ENCODE measurements around the gene VIPR2. TPM values are rescaled to one million over a fixed set of nuclear protein-coding genes. Genes with fewer than 3 reads are reported as not detected.

VIPR2 gene
- total and polyA plus RNA-seq, 4 donors, result 0.02 to 0.91 (median 0.73) TPM

DNA sequence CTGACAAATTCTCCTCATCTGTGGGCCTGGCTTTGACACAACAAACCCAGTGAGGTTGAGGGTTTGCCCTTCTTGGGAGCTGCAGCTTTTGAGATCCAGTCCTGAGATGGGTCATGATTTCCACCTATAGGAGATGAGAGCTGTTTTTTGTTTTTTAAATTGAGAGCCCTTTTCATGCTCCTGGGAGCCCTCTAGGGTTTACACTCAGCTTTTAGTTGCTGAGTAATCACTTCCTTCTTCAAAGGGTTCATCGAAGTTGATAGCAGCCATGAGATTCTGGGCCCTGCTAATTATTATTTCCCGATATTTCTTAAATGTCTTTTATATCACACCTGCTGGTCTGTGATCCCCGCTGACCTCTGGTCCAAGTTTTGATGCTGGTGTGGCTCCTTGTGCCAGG, 47.3 kb upstream of the VIPR2 start:
- peaks cover 0 to 1% (median 0%) of the 10 kb centered on the region in 5 donors for H3K4me1 ChIP-seq (ENCODE audit: control insufficient read depth in 5 of 5, insufficient read depth in 5 of 5, low read length in 5 of 5)
- TF ChIP-seq, protein P1, sequence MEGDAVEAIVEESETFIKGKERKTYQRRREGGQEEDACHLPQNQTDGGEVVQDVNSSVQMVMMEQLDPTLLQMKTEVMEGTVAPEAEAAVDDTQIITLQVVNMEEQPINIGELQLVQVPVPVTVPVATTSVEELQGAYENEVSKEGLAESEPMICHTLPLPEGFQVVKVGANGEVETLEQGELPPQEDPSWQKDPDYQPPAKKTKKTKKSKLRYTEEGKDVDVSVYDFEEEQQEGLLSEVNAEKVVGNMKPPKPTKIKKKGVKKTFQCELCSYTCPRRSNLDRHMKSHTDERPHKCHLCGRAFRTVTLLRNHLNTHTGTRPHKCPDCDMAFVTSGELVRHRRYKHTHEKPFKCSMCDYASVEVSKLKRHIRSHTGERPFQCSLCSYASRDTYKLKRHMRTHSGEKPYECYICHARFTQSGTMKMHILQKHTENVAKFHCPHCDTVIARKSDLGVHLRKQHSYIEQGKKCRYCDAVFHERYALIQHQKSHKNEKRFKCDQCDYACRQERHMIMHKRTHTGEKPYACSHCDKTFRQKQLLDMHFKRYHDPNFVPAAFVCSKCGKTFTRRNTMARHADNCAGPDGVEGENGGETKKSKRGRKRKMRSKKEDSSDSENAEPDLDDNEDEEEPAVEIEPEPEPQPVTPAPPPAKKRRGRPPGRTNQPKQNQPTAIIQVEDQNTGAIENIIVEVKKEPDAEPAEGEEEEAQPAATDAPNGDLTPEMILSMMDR (IDR thresholded peaks at IDR 0.05; ENCODE audit: control extremely low read depth, extremely low read depth), result no peak
- 69 to 81% methylated on average over 3 of the region's 3 CpGs for WGBS, 2 donors
- H3K27me3 ChIP-seq (ENCODE audit: control insufficient read depth in 3 of 3, insufficient read depth in 3 of 3, low read length in 2 of 3), result no peaks in the 10 kb centered on the region
- ATAC-seq (ENCODE audit: insufficient read depth, low FRiP score) (no peak), DNase-seq (no peak)
- H3K27ac ChIP-seq (ENCODE audit: low read depth in 1 of 2, low read length in 1 of 2), result no peak overlapping the region
- no peaks in the 10 kb centered on the region for H3K36me3 ChIP-seq (ENCODE audit: control insufficient read depth in 4 of 4, insufficient read depth in 4 of 4, low read length in 4 of 4)
- no peak overlapping the region for H3K9ac ChIP-seq (ENCODE audit: insufficient read depth in 1 of 2, low read length in 2 of 2)
- peaks cover 0 to 5% (median 1%) of the 10 kb centered on the region in 4 donors for H3K9me3 ChIP-seq (ENCODE audit: control insufficient read depth in 4 of 4, insufficient read depth in 3 of 4, low read length in 3 of 4)
- no peak overlapping the region for H3K4me3 ChIP-seq

DNA sequence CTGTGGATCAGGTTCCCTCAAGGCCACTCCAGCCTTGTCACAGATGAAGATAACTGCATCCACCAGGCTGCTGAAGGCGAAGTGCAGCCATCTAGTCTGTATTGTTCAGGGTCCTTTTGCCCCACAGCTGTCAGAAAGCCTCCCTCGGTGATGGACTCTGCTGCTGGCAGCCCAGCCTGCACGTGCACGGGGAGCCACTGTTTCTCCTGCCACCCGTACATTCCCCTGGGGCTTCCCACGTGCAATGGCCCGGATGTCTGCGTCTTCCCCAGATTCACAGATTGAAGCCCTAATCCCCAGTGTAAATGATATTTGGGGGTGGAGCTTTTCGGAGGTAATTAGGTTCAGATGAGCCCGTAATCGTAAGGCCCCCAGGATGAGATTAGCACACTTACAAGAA, 46.6 kb upstream of the VIPR2 start:
- no peaks in the 10 kb centered on the region for H3K36me3 ChIP-seq (ENCODE audit: control insufficient read depth in 4 of 4, insufficient read depth in 4 of 4, low read length in 4 of 4)
- WGBS, 2 donors, result 69 to 86% methylated on average over 11 of the region's 11 CpGs
- H3K9ac ChIP-seq (ENCODE audit: insufficient read depth in 1 of 2, low read length in 2 of 2), result no peak overlapping the region
- no peak for ATAC-seq (ENCODE audit: insufficient read depth, low FRiP score)
- TF ChIP-seq, protein P1 (IDR thresholded peaks at IDR 0.05; ENCODE audit: control extremely low read depth, extremely low read depth), result no peak
- no peak overlapping the region for H3K4me3 ChIP-seq
- peaks cover 0 to 1% (median 0%) of the 10 kb centered on the region in 5 donors for H3K4me1 ChIP-seq (ENCODE audit: control insufficient read depth in 5 of 5, insufficient read depth in 5 of 5, low read length in 5 of 5)
- no peak overlapping the region for H3K27ac ChIP-seq (ENCODE audit: low read depth in 1 of 2, low read length in 1 of 2)
- H3K9me3 ChIP-seq (ENCODE audit: control insufficient read depth in 4 of 4, insufficient read depth in 3 of 4, low read length in 3 of 4), result peaks cover 0 to 6% (median 1%) of the 10 kb centered on the region in 4 donors
- H3K27me3 ChIP-seq (ENCODE audit: control insufficient read depth in 3 of 3, insufficient read depth in 3 of 3, low read length in 2 of 3), result no peaks in the 10 kb centered on the region
- no peak for DNase-seq

DNA sequence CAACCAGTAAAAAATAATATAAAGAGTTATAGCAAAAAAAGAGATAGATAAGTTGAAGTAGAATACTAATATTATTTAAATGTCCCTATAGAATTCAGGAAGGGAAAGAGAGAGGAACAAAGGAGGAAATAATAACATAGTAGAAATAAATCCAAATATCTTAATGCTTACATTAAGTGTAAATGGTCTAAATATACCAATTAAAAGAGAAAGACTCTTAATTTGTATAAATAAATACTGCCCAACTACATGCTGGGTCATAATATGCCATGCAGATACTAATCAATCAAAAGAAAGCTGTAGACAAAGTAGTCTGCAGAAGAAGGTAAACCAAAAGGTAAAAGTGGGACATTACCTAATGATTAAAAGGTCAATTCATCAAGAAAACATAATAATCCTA, 43.3 kb upstream of the VIPR2 start:
- no peak for ATAC-seq (ENCODE audit: insufficient read depth, low FRiP score)
- TF ChIP-seq, protein P1 (IDR thresholded peaks at IDR 0.05; ENCODE audit: control extremely low read depth, extremely low read depth), result no peak
- H3K36me3 ChIP-seq (ENCODE audit: control insufficient read depth in 4 of 4, insufficient read depth in 4 of 4, low read length in 4 of 4), result no peaks in the 10 kb centered on the region
- peaks cover 0 to 9% (median 1%) of the 10 kb centered on the region in 4 donors for H3K9me3 ChIP-seq (ENCODE audit: control insufficient read depth in 4 of 4, insufficient read depth in 3 of 4, low read length in 3 of 4)
- no peak for DNase-seq
- H3K27ac ChIP-seq (ENCODE audit: low read depth in 1 of 2, low read length in 1 of 2), result no peak overlapping the region
- H3K4me1 ChIP-seq (ENCODE audit: control insufficient read depth in 5 of 5, insufficient read depth in 5 of 5, low read length in 5 of 5), result no peaks in the 10 kb centered on the region
- H3K9ac ChIP-seq (ENCODE audit: insufficient read depth in 1 of 2, low read length in 2 of 2), result no peak overlapping the region
- H3K4me3 ChIP-seq, result no peak overlapping the region
- H3K27me3 ChIP-seq (ENCODE audit: control insufficient read depth in 3 of 3, insufficient read depth in 3 of 3, low read length in 2 of 3), result no peaks in the 10 kb centered on the region

DNA sequence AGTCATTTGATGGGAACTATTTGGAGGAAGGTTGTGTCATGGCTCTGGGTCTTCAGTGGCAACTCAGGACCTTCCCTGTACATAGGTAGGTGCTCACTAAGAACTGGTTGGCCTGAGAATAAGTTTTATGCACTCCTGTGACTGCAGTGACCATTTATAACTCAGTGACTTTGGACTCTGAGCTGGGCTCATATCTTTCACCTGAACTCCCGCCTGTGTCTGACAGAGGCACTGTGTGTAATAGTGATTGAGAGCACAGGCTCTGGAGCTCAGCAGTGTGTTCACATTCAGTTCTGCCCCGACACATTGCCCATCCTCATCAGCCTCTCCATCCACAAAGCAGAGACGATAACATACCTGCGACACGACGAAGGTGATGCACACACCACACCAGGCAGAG, 34.6 kb upstream of the VIPR2 start:
- Histone ChIP-seq H3K4me1 (ENCODE audit: control insufficient read depth in 5 of 5, insufficient read depth in 5 of 5, low read length in 5 of 5) (no peaks in the 10 kb centered on the region), H3K9ac (ENCODE audit: insufficient read depth in 1 of 2, low read length in 2 of 2) (no peak overlapping the region), H3K4me3 (no peak overlapping the region), H3K27ac (ENCODE audit: low read depth in 1 of 2, low read length in 1 of 2) (no peak overlapping the region), H3K36me3 (ENCODE audit: control insufficient read depth in 4 of 4, insufficient read depth in 4 of 4, low read length in 4 of 4) (no peaks in the 10 kb centered on the region), H3K9me3 (ENCODE audit: control insufficient read depth in 4 of 4, insufficient read depth in 3 of 4, low read length in 3 of 4) (peaks cover 0 to 11% (median 2%) of the 10 kb centered on the region in 4 donors), H3K27me3 (ENCODE audit: control insufficient read depth in 3 of 3, insufficient read depth in 3 of 3, low read length in 2 of 3) (no peaks in the 10 kb centered on the region)
- DNase-seq (no peak), ATAC-seq (ENCODE audit: insufficient read depth, low FRiP score) (no peak)
- WGBS, 2 donors, result 87 to 93% methylated on average over 6 of the region's 6 CpGs
- TF ChIP-seq, protein P1 (IDR thresholded peaks at IDR 0.05; ENCODE audit: control extremely low read depth, extremely low read depth), result no peak

Measured in lung (tissue), 12 donors.